HG03108 (cell line): ENCODE measurements around the gene SRGAP1.

Source experiments
- ATAC-seq: cut with Tn5 transposase; IDR thresholded peaks from one replicate; pipeline ENCODE4 v1.9.1; 2021; ENCODE audit warnings: moderate library complexity; ENCODE audit not compliant: unreplicated experiment

The SRGAP1 gene

DNA sequence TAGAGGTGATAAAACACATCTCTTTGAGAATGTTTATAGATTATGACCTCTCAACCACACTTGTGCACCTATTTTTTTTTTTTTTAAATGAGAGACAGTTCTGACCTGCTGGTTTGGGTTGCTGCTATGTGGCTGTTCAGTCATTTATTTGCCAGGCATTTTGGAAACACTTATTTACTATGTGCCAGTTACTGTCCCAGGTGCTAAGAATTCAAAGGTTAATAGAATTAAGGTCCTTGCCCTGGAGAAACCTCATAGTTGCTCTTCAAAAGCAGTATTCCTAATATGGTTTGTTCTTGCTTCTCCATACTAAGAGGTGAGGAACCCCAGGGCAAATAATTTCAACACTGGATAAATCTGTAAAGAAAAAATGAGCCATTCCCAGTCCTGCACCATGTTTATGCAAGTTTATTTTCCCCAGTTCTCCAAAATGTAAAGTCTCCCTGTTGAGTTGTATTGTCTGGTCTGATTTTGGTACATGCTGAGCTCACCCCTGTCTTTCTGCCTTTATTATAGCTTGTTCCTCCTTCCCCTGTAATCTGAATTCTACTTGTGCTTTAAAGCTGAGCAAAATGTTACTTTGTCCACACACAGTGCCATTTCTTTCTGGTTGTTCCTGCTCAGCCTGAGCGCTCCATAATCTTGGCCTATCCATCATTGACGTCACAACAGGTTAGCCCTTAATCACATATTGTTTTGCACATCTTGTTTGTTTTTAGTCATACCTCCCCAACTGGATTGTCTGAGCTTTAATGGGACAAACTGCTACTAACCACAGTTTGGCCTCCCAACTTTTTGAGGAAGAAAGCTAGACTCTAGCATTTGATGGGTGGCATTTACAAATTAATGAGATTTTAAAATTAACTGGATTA is 56.7 kb downstream of the SRGAP1 start:
- ATAC-seq, result no peak

DNA sequence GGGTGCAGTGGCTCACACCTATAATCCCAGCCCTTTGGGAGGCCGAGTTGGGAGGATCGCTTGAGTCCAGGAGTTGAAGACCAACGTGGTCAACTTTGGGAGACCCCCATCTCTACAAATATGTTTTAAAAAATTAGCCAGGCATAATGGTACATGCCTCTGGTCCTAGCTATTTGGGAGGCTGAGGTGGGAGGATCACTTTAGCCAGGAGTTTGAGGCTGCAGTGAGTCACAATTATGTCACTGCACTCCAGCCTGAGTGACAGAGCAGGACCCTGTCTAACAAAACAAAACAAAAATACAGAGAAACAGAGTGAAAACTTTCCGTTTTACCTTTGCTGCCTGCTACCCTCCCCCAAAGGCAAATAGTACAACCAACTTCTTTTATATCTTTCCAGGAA is 60.2 kb downstream of the SRGAP1 start:
- no peak for ATAC-seq

DNA sequence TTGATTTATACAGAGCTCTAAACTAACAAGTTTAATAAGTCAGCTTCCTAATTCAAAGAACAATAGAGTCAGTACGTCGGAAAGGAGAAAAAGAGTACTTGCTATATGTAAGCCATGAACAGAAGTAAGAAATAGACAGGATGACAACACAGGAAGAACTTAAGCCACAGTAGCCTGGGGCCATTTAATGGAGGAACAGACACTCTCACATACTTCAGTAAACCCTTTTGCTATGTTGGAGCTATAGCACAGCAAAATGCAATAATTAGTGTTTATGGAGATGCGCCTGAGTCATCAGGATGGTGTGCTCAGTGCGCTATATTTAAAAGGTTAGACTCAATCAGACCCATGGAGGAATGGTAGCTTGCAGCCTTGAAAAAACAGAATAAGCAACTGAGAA is 61.0 kb downstream of the SRGAP1 start:
- no peak for ATAC-seq

- no peak for ATAC-seq
Observed at GRCh38 chr12:63906876-63907275, 62.4 kb downstream of the SRGAP1 start.

- ATAC-seq, result no peak
Observed at GRCh38 chr12:63907561-63907960, 63.1 kb downstream of the SRGAP1 start.

DNA sequence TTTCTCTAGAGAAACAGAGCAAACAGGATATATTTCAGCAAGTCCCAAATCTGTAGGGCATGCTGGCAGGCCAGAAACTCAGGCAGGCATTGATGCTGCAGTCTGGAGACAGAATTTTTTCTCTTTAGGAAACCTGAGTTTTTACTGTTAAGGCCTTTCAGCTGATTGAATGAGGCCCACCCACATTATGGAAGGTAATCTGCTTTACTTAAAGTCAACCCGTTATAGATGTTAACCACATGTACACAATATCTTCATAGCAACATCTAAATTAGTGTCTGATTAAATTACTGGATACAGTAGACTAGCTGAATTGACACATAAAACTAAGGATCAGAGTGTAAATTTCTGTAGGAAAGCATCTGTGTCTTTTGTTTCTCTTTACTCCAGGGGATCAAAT is 65.2 kb downstream of the SRGAP1 start:
- no peak for ATAC-seq

- no peak for ATAC-seq
Observed at GRCh38 chr12:63911341-63911740, 66.8 kb downstream of the SRGAP1 start.

DNA sequence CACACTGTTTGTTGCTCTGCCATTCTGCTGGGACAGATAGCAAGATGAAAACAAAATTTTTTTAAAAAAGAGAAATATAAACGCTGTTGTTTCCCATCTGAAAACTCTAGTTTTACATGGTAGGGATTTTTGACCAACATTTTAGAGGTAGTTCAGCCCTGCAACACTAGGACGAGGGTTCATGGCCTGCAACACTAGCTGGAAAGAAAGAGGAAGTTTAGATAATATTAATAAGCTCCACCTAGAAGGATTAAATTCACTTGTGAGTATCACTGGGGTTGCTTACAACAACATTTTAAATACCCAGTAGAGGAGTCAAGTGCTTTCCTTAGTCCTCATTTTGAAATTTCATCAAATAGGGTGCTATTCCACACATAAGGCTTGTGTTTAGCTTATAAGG is 68.2 kb downstream of the SRGAP1 start:
- no peak for ATAC-seq

DNA sequence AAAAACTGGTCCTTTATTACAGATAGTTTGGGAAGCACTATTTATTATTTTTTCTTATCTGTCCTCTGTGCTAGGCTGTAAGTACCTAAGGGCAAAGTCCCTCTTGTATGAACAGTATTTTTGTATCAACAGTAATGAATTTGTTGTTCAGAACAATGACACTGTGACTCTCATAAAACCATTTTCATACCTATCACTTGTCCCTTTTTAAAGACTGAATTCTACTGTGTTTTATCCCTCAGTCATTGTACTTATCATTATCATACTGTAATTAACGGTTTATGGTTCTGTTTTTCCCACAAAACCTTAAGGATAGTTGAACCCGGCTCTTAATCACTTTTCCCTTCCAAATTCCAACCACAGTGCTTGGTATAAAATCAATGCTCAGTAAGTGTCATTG is 69.4 kb downstream of the SRGAP1 start:
- no peak for ATAC-seq

DNA sequence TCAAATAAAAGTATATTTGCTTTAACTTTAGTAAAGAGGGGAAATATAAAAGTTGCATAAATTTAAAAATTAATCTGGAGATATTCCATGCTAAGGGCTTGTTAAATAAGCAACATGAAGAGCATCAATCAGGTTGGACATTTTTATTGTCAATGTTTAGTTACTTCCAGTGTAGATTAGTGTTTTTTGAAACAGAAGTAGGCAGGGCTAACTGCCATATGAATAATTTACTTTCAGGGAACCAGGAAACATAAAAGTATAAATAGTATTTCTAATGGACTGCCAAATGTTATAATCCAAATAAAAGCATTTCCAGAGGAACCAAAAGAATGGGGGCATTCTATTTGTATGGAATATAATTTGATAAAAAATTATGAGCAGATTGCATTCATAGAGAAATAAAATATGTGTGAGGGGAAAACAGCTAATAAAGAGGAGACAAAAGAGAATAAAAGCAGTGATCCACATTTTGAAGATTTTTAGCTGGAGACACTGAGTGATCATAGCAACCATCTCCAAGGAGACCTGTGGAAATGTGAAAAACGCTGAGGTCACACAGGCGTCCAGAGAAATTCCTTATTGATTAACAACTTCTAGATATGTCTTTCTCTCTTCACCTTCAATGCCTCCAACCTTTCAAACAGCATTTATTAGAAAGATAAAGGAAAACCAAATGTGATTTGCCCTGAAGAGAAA is 70.8 kb downstream of the SRGAP1 start:
- no peak for ATAC-seq

- ATAC-seq, result no peak
Observed at GRCh38 chr12:63916561-63917476, 72.3 kb downstream of the SRGAP1 start.

DNA sequence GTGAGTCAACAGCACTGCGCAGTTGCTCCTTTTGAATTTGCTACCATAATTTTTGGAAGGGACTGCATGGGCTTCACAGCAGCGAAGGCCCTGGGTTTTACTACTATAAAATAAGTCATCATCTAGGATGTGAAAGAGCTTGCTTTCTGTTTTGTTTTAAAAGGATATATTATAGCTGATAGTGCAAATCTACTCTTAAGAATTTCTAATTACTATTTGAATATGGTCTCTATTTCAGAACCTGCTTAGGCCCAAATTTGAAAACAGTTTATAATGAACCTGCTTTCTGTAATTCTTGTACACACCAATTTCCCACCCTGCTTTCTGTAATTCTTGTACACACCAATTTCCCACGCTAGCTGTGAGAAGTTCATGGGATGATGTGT is 73.0 kb downstream of the SRGAP1 start:
- no peak for ATAC-seq

DNA sequence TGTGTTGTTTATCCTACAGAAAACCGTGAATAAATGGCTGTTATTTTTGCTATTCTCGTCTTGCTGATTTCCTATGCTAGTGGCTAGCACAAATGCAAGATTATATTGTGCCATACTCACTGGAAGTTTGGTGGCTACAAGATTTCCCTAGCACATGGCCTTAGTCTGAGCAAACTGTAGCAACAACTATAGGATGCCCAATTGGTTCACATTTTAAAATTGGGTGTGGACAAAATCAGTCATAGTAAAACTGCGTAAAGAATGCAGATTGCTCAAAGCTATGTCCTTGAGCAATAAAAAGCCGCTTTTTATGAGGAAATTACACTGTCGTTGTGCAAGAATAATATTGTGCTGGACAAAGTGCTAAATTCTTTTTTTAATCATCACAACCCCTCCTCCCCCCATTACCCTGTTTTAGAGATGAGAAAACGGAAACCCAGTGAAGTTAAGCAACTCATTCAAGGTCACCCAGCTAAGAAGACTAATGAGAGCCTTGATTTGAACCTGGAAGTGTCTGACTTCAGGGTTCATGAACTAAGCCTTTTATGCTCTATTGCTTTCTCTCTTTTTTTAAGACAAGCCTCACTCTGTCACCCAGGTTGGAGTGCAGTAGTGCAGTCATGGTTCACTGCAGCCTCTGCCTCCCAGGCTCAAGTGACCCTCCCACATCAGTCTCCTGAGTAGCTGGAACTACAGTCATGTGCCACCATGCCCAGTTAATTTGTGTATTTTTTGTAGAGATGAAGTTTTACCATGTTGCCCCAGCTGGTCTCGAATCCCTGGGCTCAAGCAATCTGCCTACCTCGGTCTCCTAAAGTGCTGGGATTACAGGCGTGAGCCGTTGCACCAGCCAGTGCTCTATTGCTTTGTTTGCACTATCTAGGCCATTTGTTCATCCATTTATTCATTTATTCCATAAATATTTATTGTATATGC is 73.6 kb downstream of the SRGAP1 start:
- ATAC-seq, result peak; percentile 82

DNA sequence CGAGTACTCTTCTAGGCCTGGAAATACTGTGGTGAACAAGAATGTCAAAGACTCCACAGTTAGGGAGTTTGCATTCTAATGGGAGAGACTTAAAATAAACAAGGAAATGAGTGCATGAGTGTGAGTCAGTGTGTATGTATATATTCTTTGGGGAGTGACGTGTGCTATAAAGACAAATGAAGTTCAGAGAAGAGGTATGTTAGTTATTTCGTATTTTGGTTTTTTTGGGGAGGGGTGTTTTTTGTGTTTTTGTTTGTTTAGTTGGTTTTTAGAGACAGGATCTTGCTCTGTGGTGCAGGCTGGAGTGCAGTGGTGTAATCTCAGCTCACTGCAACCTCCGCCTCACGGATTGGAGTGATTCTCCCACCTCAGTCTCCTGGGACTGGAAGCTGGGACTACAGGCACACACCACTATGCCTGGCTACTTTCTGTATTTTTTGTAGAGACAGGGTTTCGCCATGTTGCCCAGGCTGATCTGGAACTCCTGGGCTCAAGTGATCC is 74.3 kb downstream of the SRGAP1 start:
- no peak for ATAC-seq

DNA sequence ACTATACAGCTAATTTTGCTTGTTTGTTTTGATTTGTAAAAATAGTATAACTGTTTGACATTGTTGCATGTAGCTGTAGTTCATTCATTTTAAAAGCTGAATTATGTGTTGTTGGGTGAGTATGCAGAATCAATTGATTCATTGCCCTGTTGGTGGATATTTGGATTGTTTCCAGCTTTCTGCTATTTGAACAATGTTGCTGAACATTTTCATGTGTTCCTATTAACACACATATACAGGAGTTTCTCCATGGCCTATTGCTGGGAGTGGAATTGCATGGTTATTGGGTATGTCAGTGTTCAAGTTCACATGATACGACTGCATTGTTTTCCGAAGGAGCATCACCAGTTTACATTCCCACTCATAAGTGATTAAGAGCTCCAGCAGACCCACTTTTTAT is 75.3 kb downstream of the SRGAP1 start:
- no peak for ATAC-seq

GRCh38 chr12:63921157-63921556 is 76.7 kb downstream of the SRGAP1 start:
- no peak for ATAC-seq

GRCh38 chr12:63922474-63922873 is 78.0 kb downstream of the SRGAP1 start:
- no peak for ATAC-seq

GRCh38 chr12:63924781-63925180 is 80.3 kb downstream of the SRGAP1 start:
- no peak for ATAC-seq

DNA sequence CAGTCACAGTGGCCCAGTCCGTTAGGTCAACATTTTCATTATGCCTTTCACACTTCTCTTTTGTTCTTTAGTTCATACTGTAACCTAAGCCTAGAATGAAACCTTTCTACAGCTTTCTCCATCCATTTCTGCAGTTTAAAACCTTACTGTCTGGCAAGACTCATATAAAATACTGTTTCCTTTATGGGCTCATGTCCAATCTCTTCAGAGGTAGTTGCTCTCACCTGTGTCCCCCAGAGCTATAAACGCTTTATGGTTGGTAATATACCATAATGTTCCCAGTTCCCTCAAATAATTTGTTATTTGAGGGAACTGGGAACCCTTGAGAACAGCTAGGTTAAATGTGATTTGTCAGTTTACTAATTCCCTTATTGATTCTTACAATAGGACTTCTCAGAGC is 83.0 kb downstream of the SRGAP1 start:
- no peak for ATAC-seq

GRCh38 chr12:63928305-63928704 is 83.8 kb downstream of the SRGAP1 start:
- ATAC-seq, result no peak
